ENCODE results near the gene SETBP1.

SETBP1 gene

GRCh38 chr18:44833786-44834185, 153.1 kb downstream of the SETBP1 start:
- Histone ChIP-seq H3K9me3 (ENCODE audit: control insufficient read depth, insufficient read depth, low read length) (no peaks in the 10 kb centered on the region), H3K27me3 (ENCODE audit: control insufficient read depth, insufficient read depth, low read length) (no peaks in the 10 kb centered on the region), H3K36me3 (ENCODE audit: control insufficient read depth, insufficient read depth, low read length) (no peaks in the 10 kb centered on the region), H3K4me1 (ENCODE audit: control insufficient read depth, insufficient read depth, low read length) (no peaks in the 10 kb centered on the region), H3K9ac (ENCODE audit: low read depth, low read length) (no peak overlapping the region), H3K4me3 (ENCODE audit: low read depth, low read length) (no peak overlapping the region)

GRCh38 chr18:44834867-44835469, 154.3 kb downstream of the SETBP1 start:
- no peak overlapping the region for H3K9ac ChIP-seq (ENCODE audit: low read depth, low read length)

GRCh38 chr18:44835703-44836102, 155.0 kb downstream of the SETBP1 start:
- Histone ChIP-seq H3K36me3 (ENCODE audit: control insufficient read depth, insufficient read depth, low read length) (no peaks in the 10 kb centered on the region), H3K4me1 (ENCODE audit: control insufficient read depth, insufficient read depth, low read length) (peaks cover 4% of the 10 kb centered on the region), H3K9me3 (ENCODE audit: control insufficient read depth, insufficient read depth, low read length) (no peaks in the 10 kb centered on the region), H3K4me3 (ENCODE audit: low read depth, low read length) (no peak overlapping the region), H3K27me3 (ENCODE audit: control insufficient read depth, insufficient read depth, low read length) (no peaks in the 10 kb centered on the region), H3K9ac (ENCODE audit: low read depth, low read length) (no peak overlapping the region)

More at GRCh38 chr18:44834867-44835469, 154.3 kb downstream of the SETBP1 start:
- no peaks in the 10 kb centered on the region for H3K36me3 ChIP-seq (ENCODE audit: control insufficient read depth, insufficient read depth, low read length)
- no peak overlapping the region for H3K4me3 ChIP-seq (ENCODE audit: low read depth, low read length)
- no peaks in the 10 kb centered on the region for H3K9me3 ChIP-seq (ENCODE audit: control insufficient read depth, insufficient read depth, low read length)
- H3K27me3 ChIP-seq (ENCODE audit: control insufficient read depth, insufficient read depth, low read length): no peaks in the 10 kb centered on the region
- peaks cover 4% of the 10 kb centered on the region for H3K4me1 ChIP-seq (ENCODE audit: control insufficient read depth, insufficient read depth, low read length)

- no peaks in the 10 kb centered on the region for H3K9me3 ChIP-seq (ENCODE audit: control insufficient read depth, insufficient read depth, low read length)
- no peak overlapping the region for H3K4me3 ChIP-seq (ENCODE audit: low read depth, low read length)
- no peak overlapping the region for H3K9ac ChIP-seq (ENCODE audit: low read depth, low read length)
- H3K27me3 ChIP-seq (ENCODE audit: control insufficient read depth, insufficient read depth, low read length): no peaks in the 10 kb centered on the region
- H3K36me3 ChIP-seq (ENCODE audit: control insufficient read depth, insufficient read depth, low read length): no peaks in the 10 kb centered on the region
- H3K4me1 ChIP-seq (ENCODE audit: control insufficient read depth, insufficient read depth, low read length): peaks cover 4% of the 10 kb centered on the region
These were observed 155.6 kb downstream of the SETBP1 start for GRCh38 chr18:44836263-44836662.

- Histone ChIP-seq H3K36me3 (ENCODE audit: control insufficient read depth, insufficient read depth, low read length) (no peaks in the 10 kb centered on the region), H3K27me3 (ENCODE audit: control insufficient read depth, insufficient read depth, low read length) (no peaks in the 10 kb centered on the region), H3K9me3 (ENCODE audit: control insufficient read depth, insufficient read depth, low read length) (no peaks in the 10 kb centered on the region), H3K4me1 (ENCODE audit: control insufficient read depth, insufficient read depth, low read length) (peaks cover 4% of the 10 kb centered on the region), H3K9ac (ENCODE audit: low read depth, low read length) (no peak overlapping the region), H3K4me3 (ENCODE audit: low read depth, low read length) (no peak overlapping the region)
These were observed 156.9 kb downstream of the SETBP1 start for GRCh38 chr18:44837482-44838180.

GRCh38 chr18:44838971-44839666, 158.4 kb downstream of the SETBP1 start:
- Histone ChIP-seq H3K4me1 (ENCODE audit: control insufficient read depth, insufficient read depth, low read length) (peaks cover 4% of the 10 kb centered on the region), H3K36me3 (ENCODE audit: control insufficient read depth, insufficient read depth, low read length) (no peaks in the 10 kb centered on the region), H3K4me3 (ENCODE audit: low read depth, low read length) (no peak overlapping the region), H3K9me3 (ENCODE audit: control insufficient read depth, insufficient read depth, low read length) (no peaks in the 10 kb centered on the region), H3K27me3 (ENCODE audit: control insufficient read depth, insufficient read depth, low read length) (no peaks in the 10 kb centered on the region), H3K9ac (ENCODE audit: low read depth, low read length) (no peak overlapping the region)

- no peak overlapping the region for H3K4me3 ChIP-seq (ENCODE audit: low read depth, low read length)
- no peak overlapping the region for H3K9ac ChIP-seq (ENCODE audit: low read depth, low read length)
- H3K4me1 ChIP-seq (ENCODE audit: control insufficient read depth, insufficient read depth, low read length): peaks cover 4% of the 10 kb centered on the region
These were observed 159.5 kb downstream of the SETBP1 start for GRCh38 chr18:44840058-44840790.

GRCh38 chr18:44841221-44841620, 160.5 kb downstream of the SETBP1 start:
- no peaks in the 10 kb centered on the region for H3K36me3 ChIP-seq (ENCODE audit: control insufficient read depth, insufficient read depth, low read length)
- no peaks in the 10 kb centered on the region for H3K27me3 ChIP-seq (ENCODE audit: control insufficient read depth, insufficient read depth, low read length)
- no peak overlapping the region for H3K9ac ChIP-seq (ENCODE audit: low read depth, low read length)
- no peak overlapping the region for H3K4me3 ChIP-seq (ENCODE audit: low read depth, low read length)
- no peaks in the 10 kb centered on the region for H3K9me3 ChIP-seq (ENCODE audit: control insufficient read depth, insufficient read depth, low read length)
- H3K4me1 ChIP-seq (ENCODE audit: control insufficient read depth, insufficient read depth, low read length): peaks cover 4% of the 10 kb centered on the region

More at GRCh38 chr18:44840058-44840790, 159.5 kb downstream of the SETBP1 start:
- H3K36me3 ChIP-seq (ENCODE audit: control insufficient read depth, insufficient read depth, low read length): no peaks in the 10 kb centered on the region
- H3K27me3 ChIP-seq (ENCODE audit: control insufficient read depth, insufficient read depth, low read length): no peaks in the 10 kb centered on the region
- no peaks in the 10 kb centered on the region for H3K9me3 ChIP-seq (ENCODE audit: control insufficient read depth, insufficient read depth, low read length)

- Histone ChIP-seq H3K9me3 (ENCODE audit: control insufficient read depth, insufficient read depth, low read length) (no peaks in the 10 kb centered on the region), H3K27me3 (ENCODE audit: control insufficient read depth, insufficient read depth, low read length) (no peaks in the 10 kb centered on the region), H3K36me3 (ENCODE audit: control insufficient read depth, insufficient read depth, low read length) (no peaks in the 10 kb centered on the region), H3K4me1 (ENCODE audit: control insufficient read depth, insufficient read depth, low read length) (peaks cover 4% of the 10 kb centered on the region), H3K4me3 (ENCODE audit: low read depth, low read length) (no peak overlapping the region), H3K9ac (ENCODE audit: low read depth, low read length) (no peak overlapping the region)
These were observed 161.3 kb downstream of the SETBP1 start for GRCh38 chr18:44841752-44842587.

- Histone ChIP-seq H3K9ac (ENCODE audit: low read depth, low read length) (no peak overlapping the region), H3K4me1 (ENCODE audit: control insufficient read depth, insufficient read depth, low read length) (peaks cover 4% of the 10 kb centered on the region), H3K36me3 (ENCODE audit: control insufficient read depth, insufficient read depth, low read length) (no peaks in the 10 kb centered on the region), H3K9me3 (ENCODE audit: control insufficient read depth, insufficient read depth, low read length) (no peaks in the 10 kb centered on the region), H3K27me3 (ENCODE audit: control insufficient read depth, insufficient read depth, low read length) (no peaks in the 10 kb centered on the region), H3K4me3 (ENCODE audit: low read depth, low read length) (no peak overlapping the region)
These were observed 162.1 kb downstream of the SETBP1 start for GRCh38 chr18:44842588-44843412.
